Activated T-helper 9 cell treated with anti-CD3 and anti-CD28 coated beads, Interleukin-2, amount 50 U/mL, for 16 hours (primary cell): ENCODE data around the gene HEATR3.
A peak's percentile ranks its signal among the peaks of the same experiment; 100 is the strongest.
"Not testable (repeated sequence)": the region's sequence is repeated elsewhere in the genome, so short reads cannot be mapped to it uniquely, and the experiment has no call there.

Experiments used
- DNase-seq: peaks from one replicate; pipeline ENCODE4 v3.0.0-alpha.2; 2020; ENCODE audit warnings: low read depth

HEATR3 gene

GRCh38 chr16:50099957-50100648 lies 34.3 kb downstream of the HEATR3 start:
- no peak for DNase-seq

DNA sequence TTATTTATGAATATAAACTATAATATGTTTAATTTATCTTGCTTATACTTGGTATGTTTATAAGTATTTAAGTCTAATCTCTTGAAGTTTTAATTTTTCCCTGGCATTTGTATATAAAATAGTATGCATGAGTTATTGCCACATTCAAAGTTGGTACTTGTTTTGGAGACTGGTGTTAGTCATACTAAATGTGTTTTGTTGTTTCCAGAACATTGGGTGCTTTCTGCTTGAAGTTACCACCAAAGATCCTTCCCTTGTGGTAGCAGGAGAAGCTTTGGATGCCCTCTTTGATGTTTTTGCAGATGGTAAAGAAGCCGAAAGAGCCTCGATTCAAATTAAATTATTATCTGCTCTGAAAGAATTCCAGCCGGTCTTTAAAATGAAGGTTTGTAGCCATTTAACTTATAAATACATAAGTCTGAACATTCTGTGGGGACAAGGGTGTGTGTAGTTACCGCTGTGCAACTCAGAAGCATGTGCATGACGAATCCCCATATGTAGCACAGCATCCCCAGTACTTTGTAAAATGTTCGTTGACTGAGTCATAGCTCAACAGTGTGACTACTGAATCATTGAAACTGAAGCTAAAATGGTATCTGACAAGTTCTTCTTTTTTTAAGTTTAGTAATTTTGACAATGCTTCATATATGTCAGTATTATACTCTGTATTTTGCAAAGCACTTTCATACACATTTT lies 36.4 kb downstream of the HEATR3 start:
- no peak for DNase-seq

DNA sequence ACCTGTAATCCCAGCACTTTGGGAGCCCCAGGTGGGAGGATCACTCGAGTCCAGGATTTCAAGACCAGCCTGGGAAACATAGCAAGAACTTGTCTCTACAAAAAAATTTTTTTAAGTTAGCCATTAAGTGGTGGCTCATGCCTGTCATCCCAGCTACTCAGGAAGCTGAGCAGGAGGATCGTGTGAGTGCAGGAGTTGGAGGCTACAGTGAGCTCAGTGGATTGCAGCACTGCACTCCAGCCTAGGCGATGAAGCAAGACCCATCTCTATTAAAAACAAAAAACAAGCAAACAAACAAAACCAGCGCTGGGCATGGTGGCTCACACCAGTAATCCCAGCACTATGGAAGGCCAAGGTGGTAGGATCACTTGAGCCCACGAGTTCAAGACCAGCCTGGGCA lies 38.0 kb downstream of the HEATR3 start:
- no peak for DNase-seq

DNA sequence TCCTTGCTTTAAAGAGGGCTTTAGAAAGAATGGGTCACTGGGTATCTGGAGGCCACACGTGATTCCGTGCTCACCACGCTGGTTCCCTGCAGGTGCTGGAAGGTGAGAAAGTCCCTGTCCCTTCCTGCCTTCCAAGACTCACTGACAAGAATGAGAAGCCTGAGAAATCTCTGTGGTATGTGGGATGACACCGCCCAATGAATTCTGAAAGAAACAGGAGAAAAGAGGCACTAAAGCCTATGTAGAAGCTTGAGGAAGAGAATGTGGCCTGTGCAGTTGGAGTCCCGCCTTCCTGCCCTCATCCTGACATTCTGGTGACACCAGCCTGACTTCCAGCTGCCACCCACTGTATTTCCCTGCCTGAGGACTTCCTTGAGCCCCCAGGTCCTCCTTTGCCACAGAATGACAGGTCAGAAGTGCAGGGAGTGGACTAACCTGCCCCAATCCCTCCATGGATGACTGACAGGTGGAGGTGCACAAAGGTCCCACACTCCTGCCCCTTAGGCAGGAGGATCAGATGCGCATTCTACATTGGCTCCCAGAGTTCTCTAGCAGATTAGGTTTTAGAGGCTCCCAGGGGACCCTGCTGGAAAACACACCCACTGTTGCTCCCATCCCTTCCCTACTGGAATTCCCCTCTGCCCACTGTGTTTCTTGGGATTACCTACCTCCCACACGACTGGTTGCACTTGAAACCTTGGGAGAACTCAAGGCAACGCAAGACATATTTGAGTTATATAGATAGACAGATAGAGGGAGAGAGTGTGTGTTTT lies 48.8 kb downstream of the HEATR3 start:
- no peak for DNase-seq

GRCh38 chr16:50120711-50121110 lies 54.9 kb downstream of the HEATR3 start:
- DNase-seq = no peak

- no peak for DNase-seq
Measured at GRCh38 chr16:50121278-50121677, 55.5 kb downstream of the HEATR3 start.

GRCh38 chr16:50121721-50122445 lies 56.1 kb downstream of the HEATR3 start:
- no peak for DNase-seq

GRCh38 chr16:50123417-50123816 lies 57.6 kb downstream of the HEATR3 start:
- no peak for DNase-seq

GRCh38 chr16:50124769-50125168 lies 59.0 kb downstream of the HEATR3 start:
- DNase-seq = no peak

- DNase-seq = no peak
Measured at GRCh38 chr16:50126183-50126582, 60.4 kb downstream of the HEATR3 start.

- DNase-seq = not testable (repeated sequence)
Measured at GRCh38 chr16:50132571-50132970, 66.8 kb downstream of the HEATR3 start.

- no peak for DNase-seq
Measured at GRCh38 chr16:50133214-50133613, 67.4 kb downstream of the HEATR3 start.

DNA sequence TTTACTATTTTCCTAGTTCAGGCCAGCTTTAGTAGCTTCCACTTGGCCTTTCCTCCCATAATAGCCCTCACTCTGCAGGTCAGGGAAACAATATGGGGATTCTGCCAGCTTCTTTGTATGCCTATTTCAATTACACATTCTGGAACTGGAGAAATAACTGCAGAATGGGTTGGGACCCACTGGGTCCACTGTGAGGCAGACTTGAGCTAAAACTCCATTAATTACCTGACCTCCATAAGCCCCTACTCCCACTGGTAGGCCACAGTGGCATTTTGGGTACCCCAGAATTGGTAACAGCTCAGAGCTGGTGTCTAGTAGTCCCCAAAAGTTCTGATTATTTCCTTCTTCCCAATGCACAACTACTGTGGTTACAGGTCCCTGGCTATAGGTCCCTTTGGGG lies 70.6 kb downstream of the HEATR3 start:
- DNase-seq = no peak

- no peak for DNase-seq
Measured at GRCh38 chr16:50137268-50137667, 71.5 kb downstream of the HEATR3 start.

DNA sequence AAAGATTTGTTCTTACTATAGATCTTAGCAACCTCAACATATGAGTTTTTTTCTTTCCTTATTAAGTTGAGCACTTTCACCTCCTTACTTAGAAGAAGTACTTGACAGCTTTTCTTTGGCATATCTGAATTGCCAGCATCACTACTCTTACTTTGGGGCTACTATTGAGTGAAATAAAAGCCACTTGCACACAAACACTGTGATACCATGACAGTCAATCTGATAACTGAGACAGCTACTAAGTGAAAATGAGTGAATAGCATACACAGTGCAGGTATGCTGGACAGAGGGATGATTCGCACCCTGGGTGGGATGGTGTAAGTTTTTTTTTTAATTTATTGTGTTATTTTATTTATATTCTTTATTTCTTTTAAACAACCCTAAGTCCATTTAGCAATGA lies 73.8 kb downstream of the HEATR3 start:
- DNase-seq = no peak

GRCh38 chr16:50144211-50144610 lies 78.4 kb downstream of the HEATR3 start:
- no peak for DNase-seq

DNA sequence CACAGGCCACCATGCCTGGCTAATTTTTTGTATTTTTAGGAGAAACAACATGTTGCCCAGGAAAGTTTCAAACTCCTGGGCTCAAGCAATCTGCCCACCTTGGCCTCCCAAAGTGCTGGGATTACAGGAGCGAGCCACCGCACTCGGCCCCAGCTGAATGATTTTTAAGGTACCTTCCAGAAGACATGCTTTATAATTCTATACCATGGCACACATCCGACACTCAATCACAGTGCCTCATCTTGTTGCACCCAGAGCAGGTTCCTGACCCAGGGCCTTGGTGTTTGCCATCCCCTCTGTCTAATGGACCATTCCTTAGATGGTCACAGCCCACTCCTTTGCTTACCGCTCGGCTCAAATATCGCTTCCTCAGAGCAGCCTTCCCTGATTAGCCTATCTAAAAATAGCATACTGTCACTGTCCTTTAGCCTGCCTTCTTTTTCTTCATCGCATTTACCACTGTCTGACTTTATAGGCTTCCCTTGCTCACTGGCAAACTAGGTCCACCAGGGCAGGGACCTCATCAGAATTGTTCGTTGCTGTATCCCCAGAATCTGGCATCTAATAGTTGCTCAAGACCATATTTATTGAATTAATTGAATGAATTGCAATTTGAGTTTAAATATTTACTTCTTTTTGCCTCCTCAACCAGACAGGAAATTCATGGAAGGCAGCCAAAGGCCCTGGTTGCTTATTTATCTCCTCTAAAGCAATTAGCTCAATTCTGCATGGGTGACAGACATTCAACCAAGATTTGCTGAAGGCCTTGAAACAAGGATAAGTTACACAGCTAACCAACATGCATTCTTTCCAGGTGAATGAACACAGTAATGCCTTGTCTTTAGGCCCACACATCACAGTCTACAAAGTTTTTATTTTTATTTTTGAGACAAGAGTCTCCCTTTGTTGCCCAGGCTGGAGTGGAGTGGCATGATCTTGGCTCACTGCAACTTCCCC lies 81.0 kb downstream of the HEATR3 start:
- no peak for DNase-seq

DNA sequence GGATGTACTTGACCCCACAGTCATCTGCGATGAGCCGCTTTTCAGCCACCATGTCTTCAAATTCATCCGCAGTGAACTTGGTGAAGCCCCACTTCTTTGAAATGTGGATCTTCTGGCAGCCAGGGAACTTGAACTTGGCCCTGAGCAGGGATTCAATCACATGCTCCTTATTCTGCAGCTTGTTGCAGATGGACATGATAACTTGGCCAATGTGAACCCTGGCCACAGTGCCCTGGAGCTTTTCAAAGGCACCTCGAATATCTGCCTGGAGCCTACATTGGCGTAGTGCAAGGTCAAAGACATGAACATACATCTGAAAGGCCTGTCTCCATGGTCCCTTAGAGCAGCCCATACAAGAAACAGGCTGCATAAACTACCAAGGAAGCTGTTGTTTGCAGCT lies 85.6 kb downstream of the HEATR3 start:
- DNase-seq = no peak

DNA sequence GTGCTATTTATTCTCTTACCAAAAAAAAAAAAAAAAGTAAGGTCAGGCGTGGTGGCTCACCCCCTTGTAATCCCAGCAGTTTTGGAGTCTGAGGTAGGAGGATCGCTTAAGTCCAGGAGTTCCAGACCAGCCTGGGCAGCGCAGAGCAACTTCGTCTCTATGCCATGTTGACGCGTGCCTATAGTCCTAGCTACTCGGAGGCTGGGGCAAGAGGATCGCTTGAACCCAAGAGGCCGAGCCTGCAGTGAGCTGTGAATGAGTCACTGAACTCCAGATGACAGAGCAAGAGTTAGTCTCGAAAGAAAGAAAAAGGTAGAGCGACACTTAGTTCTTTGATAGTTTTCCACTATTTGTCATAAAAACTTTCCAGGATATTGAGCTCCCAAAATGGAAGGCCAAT lies 86.0 kb downstream of the HEATR3 start:
- DNase-seq = no peak

DNA sequence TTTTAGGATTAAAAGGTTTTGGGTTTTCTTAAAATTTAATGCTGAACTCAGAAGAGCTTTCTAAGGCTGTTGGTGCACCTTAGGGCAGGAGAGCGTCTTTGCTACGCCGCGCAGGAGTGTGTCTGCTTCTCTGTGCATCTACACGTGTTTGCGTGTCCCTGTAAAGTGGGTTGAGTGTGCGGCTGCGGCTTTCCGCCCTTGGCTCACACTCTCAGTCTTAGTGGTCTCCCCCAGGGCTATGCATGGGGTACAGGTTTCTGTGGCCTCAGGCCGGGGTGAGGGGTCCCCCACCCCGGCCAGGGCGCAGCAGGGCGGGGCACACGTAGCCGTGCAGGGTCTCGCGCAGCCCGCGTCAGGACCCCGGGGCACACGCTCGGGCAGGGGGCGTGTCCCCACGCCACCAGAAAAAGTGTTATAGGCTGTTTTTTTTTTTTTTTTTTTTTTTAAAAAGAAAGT lies 86.6 kb downstream of the HEATR3 start:
- DNase-seq = peak; percentile 55
